Neural cell (in vitro differentiated cells): ENCODE measurements around the gene PVALB. TPM values are rescaled to one million over a fixed set of nuclear protein-coding genes. Genes with fewer than 3 reads are reported as not detected.

Source experiments
- H2AFZ ChIP-seq: fragments of 200-600, 300-800 bp; sonication (generic), shearing (Covaris generic); 2 replicates; pipeline ENCODE4 v1.6.0; 2014; ENCODE audit warnings: low read depth, mild to moderate bottlenecking, antibody characterized with exemption, low read length, moderate library complexity
- H3F3A ChIP-seq: fragments of 200-600 bp; shearing (Covaris generic); 2 replicates; pipeline ENCODE4 v1.6.1; 2016; ENCODE audit warnings: mild to moderate bottlenecking, moderate library complexity, mixed read lengths, antibody characterized with exemption, low read length; ENCODE audit not compliant: insufficient read depth, poor library complexity, severe bottlenecking
- H3K27ac ChIP-seq: fragments of 200-600, 300-800 bp; sonication (generic), shearing (Covaris generic); 2 replicates; pipeline ENCODE4 v1.5.1; 2014; ENCODE audit warnings: mild to moderate bottlenecking, low read length, moderate library complexity
- H3K27me3 ChIP-seq: fragments of 300-800, 200-600 bp; sonication (generic), shearing (Covaris generic); 2 replicates; pipeline ENCODE4 v1.6.0; 2014; ENCODE audit warnings: mild to moderate bottlenecking, low read depth, low read length, moderate library complexity; ENCODE audit not compliant: insufficient read depth
- H3K36me3 ChIP-seq: fragments of 300-800, 200-600 bp; sonication (generic), shearing (Covaris generic); 2 replicates; pipeline ENCODE4 v1.5.1; 2014; ENCODE audit warnings: mild to moderate bottlenecking, antibody characterized with exemption, low read length, moderate library complexity; ENCODE audit not compliant: insufficient read depth
- H3K4me2 ChIP-seq: fragments of 300-800, 200-600 bp; sonication (generic), shearing (Covaris generic); 2 replicates; pipeline ENCODE4 v1.6.0; 2014; ENCODE audit warnings: mild to moderate bottlenecking, low read length
- H3K4me3 ChIP-seq: fragments of 300-800, 200-600 bp; sonication (generic), shearing (Covaris generic); 2 replicates; pipeline ENCODE4 v1.5.1; 2014; ENCODE audit warnings: mild to moderate bottlenecking, low read length, moderate library complexity
- H3K79me2 ChIP-seq: fragments of 200-600 bp; shearing (Covaris generic); replicated peaks from 2 replicates; pipeline ENCODE4 v1.6.0; 2014; ENCODE audit warnings: mild to moderate bottlenecking, low read length, moderate library complexity; ENCODE audit not compliant: insufficient read depth
- H3K9ac ChIP-seq: fragments of 300-800, 200-600 bp; sonication (generic), shearing (Covaris generic); 2 replicates; pipeline ENCODE4 v1.6.1; 2016; ENCODE audit warnings: mild to moderate bottlenecking, low read length, mixed read lengths
- H3K9me2 ChIP-seq: fragments of 200-600 bp; shearing (Covaris generic); 2 replicates; pipeline ENCODE4 v1.6.1; 2016; ENCODE audit warnings: mild to moderate bottlenecking, low read length, mixed read lengths; ENCODE audit not compliant: insufficient read depth
- H3K9me3 ChIP-seq: fragments of 200-600, 300-800 bp; sonication (generic), shearing (Covaris generic); 2 replicates; pipeline ENCODE4 v1.6.1; 2016; ENCODE audit warnings: mild to moderate bottlenecking, mixed run types, low read length, moderate library complexity, mixed read lengths
- H4K20me1 ChIP-seq: fragments of 200-600 bp; shearing (Covaris generic); 2 replicates; pipeline ENCODE4 v1.6.1; 2016; ENCODE audit warnings: mild to moderate bottlenecking, mixed run types; ENCODE audit not compliant: insufficient read depth
- EP300 ChIP-seq: fragments of 450-650 bp; conservative IDR thresholded peaks from 2 replicates; pipeline ENCODE4 v1.6.1; 2014; ENCODE audit warnings: antibody characterized with exemption, mild to moderate bottlenecking, moderate library complexity; ENCODE audit not compliant: poor library complexity, severe bottlenecking
- EZH2 ChIP-seq: fragments of 200-600, 300-800 bp; shearing (Covaris generic), sonication (generic); IDR thresholded peaks from 2 replicates; pipeline ENCODE4 v1.6.1; 2014; ENCODE audit warnings: antibody characterized with exemption, low read length, borderline replicate concordance, mild to moderate bottlenecking; ENCODE audit not compliant: insufficient read depth, poor library complexity, severe bottlenecking
- MXI1 ChIP-seq: fragments of 450-650 bp; conservative IDR thresholded peaks from 2 replicates; pipeline ENCODE4 v1.6.1; 2014; ENCODE audit warnings: antibody characterized with exemption, mild to moderate bottlenecking; ENCODE audit not compliant: poor library complexity, severe bottlenecking
- POLR2AphosphoS5 ChIP-seq: IDR thresholded peaks from 2 replicates; pipeline ENCODE4 v1.6.1; 2012
- RAD21 ChIP-seq: fragments of 450-650 bp; conservative IDR thresholded peaks from 2 replicates; pipeline ENCODE4 v1.6.1; 2014; ENCODE audit warnings: antibody characterized with exemption, mild to moderate bottlenecking, moderate library complexity
- SMC3 ChIP-seq: fragments of 450-650 bp; conservative IDR thresholded peaks from 2 replicates; pipeline ENCODE4 v1.6.1; 2014; ENCODE audit warnings: antibody characterized with exemption, mild to moderate bottlenecking, moderate library complexity; ENCODE audit not compliant: poor library complexity
- TAF1 ChIP-seq: IDR thresholded peaks from 2 replicates; pipeline ENCODE4 v1.6.1; 2012; ENCODE audit warnings: low read depth
- polyA plus RNA-seq: library from polyadenylated mRNA; depleted of rRNA; stranded (reverse); fragments of >200 nt; gene quantifications from 2 replicates; pipeline ENCODE4 v1.2.3, GENCODE V29; 2014
- TF ChIP-seq, protein P1 (sequence below): fragments of 450-650 bp; IDR thresholded peaks from 2 replicates; pipeline ENCODE4 v1.5.1; 2014; ENCODE audit warnings: antibody characterized with exemption, mild to moderate bottlenecking, moderate library complexity; ENCODE audit not compliant: poor library complexity, severe bottlenecking
- TF ChIP-seq, protein P2 (sequence below): IDR thresholded peaks from 2 replicates; pipeline ENCODE4 v1.6.1; 2012; ENCODE audit warnings: borderline replicate concordance

PVALB gene
- polyA plus RNA-seq, 1 donor from 2014 or later: not detected

DNA sequence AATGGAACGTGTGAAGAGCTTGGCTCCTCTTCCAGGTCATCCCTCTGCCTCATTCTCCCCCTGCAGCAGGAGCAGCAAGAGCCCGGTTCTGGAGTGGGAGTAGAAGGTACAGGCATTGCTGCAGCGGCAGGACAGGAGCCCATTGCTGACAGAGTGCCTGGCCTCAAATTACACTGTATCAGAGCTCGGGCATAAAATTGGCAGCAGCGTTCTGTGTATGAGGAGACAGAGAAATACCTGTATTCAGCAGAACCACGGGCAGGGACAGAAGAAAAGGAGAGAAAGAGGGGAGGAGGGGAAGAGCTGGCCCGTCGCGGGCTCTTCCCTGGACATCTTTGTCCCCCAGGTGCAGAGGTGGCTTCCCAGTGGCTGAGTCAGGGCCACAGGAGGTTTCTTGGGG is 41.3 kb upstream of the PVALB start:
- H3F3A ChIP-seq: no peaks in the 10 kb centered on the region
- H3K9ac ChIP-seq: no peak overlapping the region
- H3K9me3 ChIP-seq: no peaks in the 10 kb centered on the region
- no peak overlapping the region for H3K4me3 ChIP-seq
- H3K36me3 ChIP-seq: no peaks in the 10 kb centered on the region
- H3K79me2 ChIP-seq: no peaks in the 10 kb centered on the region
- no peak overlapping the region for H3K27ac ChIP-seq
- peaks cover 14% of the 10 kb centered on the region for H3K27me3 ChIP-seq
- no peaks in the 10 kb centered on the region for H3K9me2 ChIP-seq
- no peaks in the 10 kb centered on the region for H4K20me1 ChIP-seq
- TF ChIP-seq RAD21 (no peak), SMC3 (no peak), EZH2 (no peak), TAF1 (no peak), EP300 (no peak), POLR2AphosphoS5 (no peak), MXI1 (no peak)
- TF ChIP-seq, protein P1, sequence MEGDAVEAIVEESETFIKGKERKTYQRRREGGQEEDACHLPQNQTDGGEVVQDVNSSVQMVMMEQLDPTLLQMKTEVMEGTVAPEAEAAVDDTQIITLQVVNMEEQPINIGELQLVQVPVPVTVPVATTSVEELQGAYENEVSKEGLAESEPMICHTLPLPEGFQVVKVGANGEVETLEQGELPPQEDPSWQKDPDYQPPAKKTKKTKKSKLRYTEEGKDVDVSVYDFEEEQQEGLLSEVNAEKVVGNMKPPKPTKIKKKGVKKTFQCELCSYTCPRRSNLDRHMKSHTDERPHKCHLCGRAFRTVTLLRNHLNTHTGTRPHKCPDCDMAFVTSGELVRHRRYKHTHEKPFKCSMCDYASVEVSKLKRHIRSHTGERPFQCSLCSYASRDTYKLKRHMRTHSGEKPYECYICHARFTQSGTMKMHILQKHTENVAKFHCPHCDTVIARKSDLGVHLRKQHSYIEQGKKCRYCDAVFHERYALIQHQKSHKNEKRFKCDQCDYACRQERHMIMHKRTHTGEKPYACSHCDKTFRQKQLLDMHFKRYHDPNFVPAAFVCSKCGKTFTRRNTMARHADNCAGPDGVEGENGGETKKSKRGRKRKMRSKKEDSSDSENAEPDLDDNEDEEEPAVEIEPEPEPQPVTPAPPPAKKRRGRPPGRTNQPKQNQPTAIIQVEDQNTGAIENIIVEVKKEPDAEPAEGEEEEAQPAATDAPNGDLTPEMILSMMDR: no peak
- TF ChIP-seq, protein P2, sequence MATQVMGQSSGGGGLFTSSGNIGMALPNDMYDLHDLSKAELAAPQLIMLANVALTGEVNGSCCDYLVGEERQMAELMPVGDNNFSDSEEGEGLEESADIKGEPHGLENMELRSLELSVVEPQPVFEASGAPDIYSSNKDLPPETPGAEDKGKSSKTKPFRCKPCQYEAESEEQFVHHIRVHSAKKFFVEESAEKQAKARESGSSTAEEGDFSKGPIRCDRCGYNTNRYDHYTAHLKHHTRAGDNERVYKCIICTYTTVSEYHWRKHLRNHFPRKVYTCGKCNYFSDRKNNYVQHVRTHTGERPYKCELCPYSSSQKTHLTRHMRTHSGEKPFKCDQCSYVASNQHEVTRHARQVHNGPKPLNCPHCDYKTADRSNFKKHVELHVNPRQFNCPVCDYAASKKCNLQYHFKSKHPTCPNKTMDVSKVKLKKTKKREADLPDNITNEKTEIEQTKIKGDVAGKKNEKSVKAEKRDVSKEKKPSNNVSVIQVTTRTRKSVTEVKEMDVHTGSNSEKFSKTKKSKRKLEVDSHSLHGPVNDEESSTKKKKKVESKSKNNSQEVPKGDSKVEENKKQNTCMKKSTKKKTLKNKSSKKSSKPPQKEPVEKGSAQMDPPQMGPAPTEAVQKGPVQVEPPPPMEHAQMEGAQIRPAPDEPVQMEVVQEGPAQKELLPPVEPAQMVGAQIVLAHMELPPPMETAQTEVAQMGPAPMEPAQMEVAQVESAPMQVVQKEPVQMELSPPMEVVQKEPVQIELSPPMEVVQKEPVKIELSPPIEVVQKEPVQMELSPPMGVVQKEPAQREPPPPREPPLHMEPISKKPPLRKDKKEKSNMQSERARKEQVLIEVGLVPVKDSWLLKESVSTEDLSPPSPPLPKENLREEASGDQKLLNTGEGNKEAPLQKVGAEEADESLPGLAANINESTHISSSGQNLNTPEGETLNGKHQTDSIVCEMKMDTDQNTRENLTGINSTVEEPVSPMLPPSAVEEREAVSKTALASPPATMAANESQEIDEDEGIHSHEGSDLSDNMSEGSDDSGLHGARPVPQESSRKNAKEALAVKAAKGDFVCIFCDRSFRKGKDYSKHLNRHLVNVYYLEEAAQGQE: no peak
- H2AFZ ChIP-seq: no peak overlapping the region
- no peak overlapping the region for H3K4me2 ChIP-seq

DNA sequence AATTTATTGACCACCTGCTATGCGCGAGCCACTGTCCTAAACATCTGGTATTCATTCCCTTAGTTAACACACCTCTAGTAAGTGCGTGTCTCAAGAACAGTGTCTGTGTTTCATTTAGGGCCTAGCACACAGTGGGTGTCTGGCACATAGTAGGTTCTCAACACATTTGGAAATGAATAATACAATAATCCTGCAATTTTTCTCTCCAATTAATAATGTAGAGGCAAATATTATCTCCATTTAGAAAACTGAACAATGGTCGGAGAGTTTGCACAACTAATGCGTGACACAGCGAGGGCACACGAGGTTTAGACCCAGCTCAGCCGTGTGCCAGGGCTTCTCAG is 39.9 kb upstream of the PVALB start:
- no peaks in the 10 kb centered on the region for H3K9me3 ChIP-seq
- TF ChIP-seq, protein P2: no peak
- TF ChIP-seq TAF1: no peak
- TF ChIP-seq EP300: no peak
- no peak for TF ChIP-seq POLR2AphosphoS5
- no peak for TF ChIP-seq MXI1
- TF ChIP-seq, protein P1: no peak
- TF ChIP-seq EZH2: no peak
- TF ChIP-seq RAD21: no peak
- TF ChIP-seq SMC3: no peak
- H3K27ac ChIP-seq: no peak overlapping the region
- H3K9me2 ChIP-seq: no peaks in the 10 kb centered on the region
- peaks cover 14% of the 10 kb centered on the region for H3K27me3 ChIP-seq
- H3K9ac ChIP-seq: no peak overlapping the region
- H3F3A ChIP-seq: no peaks in the 10 kb centered on the region
- H4K20me1 ChIP-seq: no peaks in the 10 kb centered on the region
- no peak overlapping the region for H3K4me3 ChIP-seq
- no peak overlapping the region for H3K4me2 ChIP-seq
- no peaks in the 10 kb centered on the region for H3K79me2 ChIP-seq
- H2AFZ ChIP-seq: no peak overlapping the region
- no peaks in the 10 kb centered on the region for H3K36me3 ChIP-seq
